Epithelial cell of proximal tubule (primary cell): ENCODE data around the gene KCNMA1. TPM values are rescaled to one million over a fixed set of nuclear protein-coding genes. Genes with fewer than 3 reads are reported as not detected.

Experiments used
- DNase-seq: peaks from one replicate; pipeline ENCODE4 v3.0.0-alpha.2; 2011; ENCODE audit warnings: low read depth
- H3K4me3 ChIP-seq: 2 replicates; pipeline ENCODE4 v1.5.1; 2011; ENCODE audit warnings: low read depth, mild to moderate bottlenecking, low read length
- total RNA-seq: library from RNA; depleted of rRNA; stranded (reverse); fragments of >200 nt; gene quantifications from 2 replicates; pipeline ENCODE4 v1.2.3, GENCODE V29; 2015
- TF ChIP-seq, protein P1 (sequence below): conservative IDR thresholded peaks from 2 replicates; pipeline ENCODE4 v1.5.1; 2012; ENCODE audit warnings: low read depth, mild to moderate bottlenecking, low read length

The KCNMA1 gene
- total RNA-seq, 1 donor from 2014 or later: 12.5 TPM

DNA sequence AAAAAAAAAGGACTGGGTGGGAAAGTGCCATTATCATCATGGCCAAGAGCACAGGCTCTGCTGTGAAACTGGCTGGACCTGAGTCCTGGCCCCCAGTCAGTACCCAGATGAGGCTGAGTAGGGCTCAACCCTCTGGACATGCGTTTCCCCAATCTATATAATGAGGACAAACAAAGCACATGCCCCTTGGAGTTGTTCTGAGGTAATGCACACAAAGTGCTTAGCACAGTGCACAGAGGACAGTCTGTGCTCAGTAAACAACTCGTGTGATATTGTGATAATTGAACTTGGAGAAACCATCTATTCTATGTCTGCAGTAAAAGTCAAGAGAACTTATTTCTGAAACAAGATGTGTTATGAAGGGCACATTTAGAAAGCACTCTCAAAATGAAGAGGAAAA lies 138.8 kb downstream of the KCNMA1 start:
- H3K4me3 ChIP-seq: no peak overlapping the region
- TF ChIP-seq, protein P1, sequence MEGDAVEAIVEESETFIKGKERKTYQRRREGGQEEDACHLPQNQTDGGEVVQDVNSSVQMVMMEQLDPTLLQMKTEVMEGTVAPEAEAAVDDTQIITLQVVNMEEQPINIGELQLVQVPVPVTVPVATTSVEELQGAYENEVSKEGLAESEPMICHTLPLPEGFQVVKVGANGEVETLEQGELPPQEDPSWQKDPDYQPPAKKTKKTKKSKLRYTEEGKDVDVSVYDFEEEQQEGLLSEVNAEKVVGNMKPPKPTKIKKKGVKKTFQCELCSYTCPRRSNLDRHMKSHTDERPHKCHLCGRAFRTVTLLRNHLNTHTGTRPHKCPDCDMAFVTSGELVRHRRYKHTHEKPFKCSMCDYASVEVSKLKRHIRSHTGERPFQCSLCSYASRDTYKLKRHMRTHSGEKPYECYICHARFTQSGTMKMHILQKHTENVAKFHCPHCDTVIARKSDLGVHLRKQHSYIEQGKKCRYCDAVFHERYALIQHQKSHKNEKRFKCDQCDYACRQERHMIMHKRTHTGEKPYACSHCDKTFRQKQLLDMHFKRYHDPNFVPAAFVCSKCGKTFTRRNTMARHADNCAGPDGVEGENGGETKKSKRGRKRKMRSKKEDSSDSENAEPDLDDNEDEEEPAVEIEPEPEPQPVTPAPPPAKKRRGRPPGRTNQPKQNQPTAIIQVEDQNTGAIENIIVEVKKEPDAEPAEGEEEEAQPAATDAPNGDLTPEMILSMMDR: no peak
- DNase-seq: no peak

DNA sequence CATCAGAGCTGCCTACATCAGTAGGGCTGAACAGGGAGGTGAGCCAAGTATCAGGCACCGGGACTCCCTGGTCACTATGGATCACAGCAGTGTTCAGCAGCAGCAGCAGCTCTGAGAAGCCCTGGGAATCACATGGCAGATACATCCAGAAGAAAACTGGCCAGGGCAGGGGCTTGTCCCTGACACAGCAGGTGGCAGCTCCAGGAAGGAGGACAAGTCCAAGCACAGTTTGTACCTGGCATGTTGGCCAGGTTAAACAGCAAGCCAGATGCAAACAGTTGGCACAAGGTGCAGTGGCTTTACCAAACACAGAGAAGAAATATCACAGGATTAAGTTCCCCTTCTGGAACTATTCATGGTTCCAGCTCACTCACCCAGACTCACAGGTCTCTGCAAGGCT lies 139.4 kb downstream of the KCNMA1 start:
- no peak overlapping the region for H3K4me3 ChIP-seq
- TF ChIP-seq, protein P1: no peak
- no peak for DNase-seq

DNA sequence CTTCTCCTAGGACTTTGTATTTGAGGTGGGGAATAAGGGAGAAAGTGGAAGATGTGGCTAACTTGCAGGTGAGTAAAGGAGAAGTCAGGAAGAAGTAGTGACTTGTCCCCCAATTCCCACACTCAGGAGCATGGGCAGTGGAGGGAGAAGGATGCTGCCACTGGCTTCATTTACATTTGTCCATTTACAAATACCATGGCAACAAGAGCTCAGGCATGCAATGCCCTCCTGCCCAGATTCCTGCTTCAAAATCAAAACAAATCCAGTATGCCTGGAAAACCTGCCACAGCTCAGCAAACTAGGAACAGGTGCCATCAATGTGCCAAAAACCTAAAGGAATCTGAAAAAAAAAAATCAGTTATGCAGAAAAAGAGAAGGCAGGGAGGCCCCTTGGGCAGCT lies 139.9 kb downstream of the KCNMA1 start:
- DNase-seq: no peak
- TF ChIP-seq, protein P1: no peak
- H3K4me3 ChIP-seq: no peak overlapping the region

DNA sequence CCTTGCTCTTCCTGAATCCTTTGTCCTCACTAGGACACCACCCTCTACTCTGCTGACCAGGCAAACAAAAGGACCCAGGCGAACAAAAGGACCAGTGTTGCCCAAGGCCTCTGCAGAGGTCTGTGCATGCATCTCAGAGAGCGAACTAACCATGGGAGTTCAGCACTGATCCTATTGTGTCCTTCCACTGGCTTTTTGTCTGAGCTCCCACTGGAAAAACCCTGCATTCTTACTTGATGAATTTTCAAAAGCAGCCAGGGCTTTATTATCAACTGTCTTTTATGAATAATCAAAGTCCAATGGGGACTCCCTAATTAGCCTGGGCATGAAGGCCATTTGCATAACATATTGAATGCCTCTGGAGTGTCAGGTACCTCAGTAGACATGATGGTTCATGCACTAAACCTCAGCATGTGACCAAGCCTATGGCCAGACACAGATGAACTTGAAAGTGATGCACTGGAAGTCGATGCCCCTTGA lies 140.6 kb downstream of the KCNMA1 start:
- DNase-seq: no peak
- TF ChIP-seq, protein P1: no peak

DNA sequence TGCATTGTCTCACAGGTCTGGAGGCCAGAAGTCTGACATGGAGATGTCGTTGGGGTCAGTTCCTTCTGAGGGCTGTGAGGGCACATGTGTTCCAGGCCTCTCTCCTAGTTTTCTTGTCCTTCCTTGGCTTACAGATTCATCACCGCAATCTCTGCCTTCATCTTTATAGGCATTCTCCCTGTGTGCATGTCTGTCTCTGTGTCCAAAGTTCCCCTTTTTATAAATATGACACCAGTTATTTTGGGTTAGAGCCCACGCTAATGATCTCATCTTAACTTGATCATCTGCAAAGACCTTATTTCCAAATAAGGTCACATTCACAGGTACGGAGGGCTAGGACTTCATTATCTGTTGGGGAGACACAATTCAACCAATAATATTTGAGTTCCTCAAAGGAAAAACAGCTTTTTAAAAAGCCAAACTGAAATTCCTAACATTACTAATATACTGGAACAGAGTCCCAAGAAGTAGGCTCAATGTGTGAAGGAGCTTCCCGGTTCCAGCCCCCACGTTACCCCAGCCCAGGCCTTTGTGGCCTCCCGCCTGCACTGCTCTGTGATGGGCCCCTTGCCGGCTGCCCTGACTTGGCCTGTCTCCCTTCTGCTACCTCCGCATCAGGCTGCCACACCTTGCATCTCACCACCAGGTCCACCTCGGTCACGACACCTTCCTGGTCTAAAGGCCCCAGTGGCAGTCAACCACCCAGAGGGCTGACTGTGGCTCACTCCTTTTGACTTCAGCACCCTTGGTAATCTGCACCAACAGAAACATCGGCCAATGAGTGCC lies 142.7 kb downstream of the KCNMA1 start:
- no peak for DNase-seq
- H3K4me3 ChIP-seq: no peak overlapping the region
- TF ChIP-seq, protein P1: no peak

More for the DNA sequence above, 140.6 kb downstream of the KCNMA1 start:
- no peak overlapping the region for H3K4me3 ChIP-seq

DNA sequence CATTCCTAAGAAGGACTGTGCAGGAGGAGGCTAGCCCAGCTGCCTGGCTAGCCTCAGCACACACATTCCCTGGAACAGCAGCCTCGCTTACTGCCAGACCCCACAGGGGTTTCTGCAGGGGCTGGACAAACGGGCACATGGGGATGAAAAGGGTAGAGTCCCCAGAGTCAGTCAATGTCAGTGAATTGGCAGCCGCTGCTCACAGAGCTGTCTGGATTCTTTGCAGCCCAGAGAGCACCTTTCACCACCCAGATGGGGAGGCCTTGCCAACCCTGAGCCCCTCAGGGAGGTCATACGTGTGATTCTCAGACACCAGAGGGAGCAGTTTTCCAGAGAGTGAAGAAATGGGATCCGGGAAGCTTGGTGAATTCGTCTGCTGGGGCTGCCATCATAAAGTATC lies 143.3 kb downstream of the KCNMA1 start:
- no peak for DNase-seq
- TF ChIP-seq, protein P1: peak; percentile 65
- no peak overlapping the region for H3K4me3 ChIP-seq

DNA sequence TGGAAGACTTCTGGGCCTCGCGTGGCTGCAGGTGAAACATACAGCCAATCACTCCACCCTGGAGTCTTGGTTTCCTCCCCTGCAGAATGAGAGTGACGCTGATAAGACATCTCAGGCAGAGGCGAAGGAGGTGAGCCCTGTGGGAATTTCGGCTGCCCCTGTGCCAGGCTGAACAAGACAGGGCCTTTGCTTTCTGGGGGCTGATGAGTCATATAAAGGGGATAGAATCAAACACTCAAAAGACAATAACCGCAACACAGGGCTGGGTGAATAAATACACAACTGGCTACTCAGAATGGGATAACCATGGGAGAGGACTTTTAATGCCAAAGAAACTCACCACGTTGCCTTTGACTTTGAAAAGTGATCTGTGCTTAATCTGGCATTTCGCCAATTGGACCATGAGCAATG lies 143.8 kb downstream of the KCNMA1 start:
- no peak overlapping the region for H3K4me3 ChIP-seq
- TF ChIP-seq, protein P1: no peak
- DNase-seq: no peak
